ENCODE measurements around the gene IL22RA1.

Gene IL22RA1

GRCh38 chr1:24117132-24117531 is 25.8 kb downstream of the IL22RA1 start:
- DNase-seq (ENCODE audit: insufficient read length, low spot score), result no peak
- FAIRE-seq, result no peak
- no peak for TF ChIP-seq CTCF (IDR thresholded peaks at IDR 0.05; ENCODE audit: insufficient read depth, missing control alignments)

- TF ChIP-seq CTCF (IDR thresholded peaks at IDR 0.05; ENCODE audit: insufficient read depth, missing control alignments), result no peak
- FAIRE-seq, result no peak
- no peak for DNase-seq (ENCODE audit: insufficient read length, low spot score)
These were observed 28.2 kb downstream of the IL22RA1 start for GRCh38 chr1:24114753-24115152.

DNA sequence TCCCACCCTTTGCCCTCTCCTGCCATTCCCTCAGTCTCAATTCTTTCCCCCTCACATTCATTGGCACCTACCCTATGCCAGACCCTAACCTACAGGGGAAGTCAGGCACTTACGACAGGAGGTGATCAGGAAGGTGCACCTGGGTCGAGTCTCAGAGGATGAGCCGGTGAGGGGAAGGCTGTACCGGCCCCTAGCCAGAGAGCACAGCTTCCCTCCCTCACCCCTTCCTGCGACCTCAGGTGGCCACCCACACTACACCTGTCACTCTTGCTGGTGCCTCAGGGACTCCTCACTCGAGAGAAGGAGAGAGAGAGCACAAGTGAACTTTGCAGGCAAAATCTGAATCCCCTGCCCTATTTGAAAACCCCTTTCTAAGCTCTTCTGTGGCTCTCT is 29.3 kb downstream of the IL22RA1 start:
- no peak for TF ChIP-seq CTCF (IDR thresholded peaks at IDR 0.05; ENCODE audit: insufficient read depth, missing control alignments)
- FAIRE-seq (no peak), DNase-seq (ENCODE audit: insufficient read length, low spot score) (no peak)

DNA sequence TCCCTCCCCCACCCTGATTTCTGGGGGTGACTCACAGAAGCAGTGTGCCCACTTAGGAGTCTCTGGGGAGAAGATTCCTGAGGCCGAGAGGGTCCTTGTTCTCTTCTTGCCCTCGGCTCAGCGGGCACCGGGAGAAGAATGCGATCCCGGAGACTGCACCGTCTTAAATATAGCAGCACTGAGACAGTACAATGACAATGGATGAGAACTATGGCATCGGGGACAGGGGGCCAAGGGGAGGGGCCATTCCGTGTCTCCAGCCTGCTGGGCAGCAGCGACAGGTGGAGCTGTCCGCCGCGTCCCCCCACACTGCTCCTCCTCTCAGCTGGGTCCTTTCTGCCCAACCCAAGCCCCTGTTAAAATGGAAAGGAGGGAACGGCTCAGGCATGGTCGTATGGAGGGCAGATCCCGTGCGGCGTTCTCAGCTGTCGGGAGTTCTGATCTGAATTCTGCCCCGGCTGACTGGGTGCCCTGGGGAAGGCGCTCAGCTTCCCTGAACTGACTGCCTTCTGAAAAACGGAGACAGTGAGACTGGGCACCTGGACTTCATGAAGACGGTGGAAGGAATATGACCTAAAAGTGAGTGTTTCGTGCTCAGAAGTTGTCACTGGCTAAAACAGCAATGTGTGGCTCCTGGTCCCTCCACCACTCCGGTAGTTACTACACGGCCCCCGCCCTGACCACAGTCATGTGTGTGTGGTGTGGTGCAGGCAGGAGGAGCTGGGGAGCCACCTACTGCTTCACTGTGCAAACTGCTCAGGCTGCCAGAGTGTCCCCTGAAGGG is 30.8 kb downstream of the IL22RA1 start, which contains the start of gene MYOM3:
TSS of gene MYOM3 (minus strand) at position 140 of the 784 bp plus-strand sequence. CDS start 3,499 bp downstream, outside the sequence.
- no peak for DNase-seq (ENCODE audit: insufficient read length, low spot score)
- FAIRE-seq, result no peak
- TF ChIP-seq CTCF (IDR thresholded peaks at IDR 0.05; ENCODE audit: insufficient read depth, missing control alignments), result peak; percentile 47

GRCh38 chr1:24111262-24111995 is 31.5 kb downstream of the IL22RA1 start:
- no peak for DNase-seq (ENCODE audit: insufficient read length, low spot score)
- FAIRE-seq, result no peak
- no peak for TF ChIP-seq CTCF (IDR thresholded peaks at IDR 0.05; ENCODE audit: insufficient read depth, missing control alignments)

DNA sequence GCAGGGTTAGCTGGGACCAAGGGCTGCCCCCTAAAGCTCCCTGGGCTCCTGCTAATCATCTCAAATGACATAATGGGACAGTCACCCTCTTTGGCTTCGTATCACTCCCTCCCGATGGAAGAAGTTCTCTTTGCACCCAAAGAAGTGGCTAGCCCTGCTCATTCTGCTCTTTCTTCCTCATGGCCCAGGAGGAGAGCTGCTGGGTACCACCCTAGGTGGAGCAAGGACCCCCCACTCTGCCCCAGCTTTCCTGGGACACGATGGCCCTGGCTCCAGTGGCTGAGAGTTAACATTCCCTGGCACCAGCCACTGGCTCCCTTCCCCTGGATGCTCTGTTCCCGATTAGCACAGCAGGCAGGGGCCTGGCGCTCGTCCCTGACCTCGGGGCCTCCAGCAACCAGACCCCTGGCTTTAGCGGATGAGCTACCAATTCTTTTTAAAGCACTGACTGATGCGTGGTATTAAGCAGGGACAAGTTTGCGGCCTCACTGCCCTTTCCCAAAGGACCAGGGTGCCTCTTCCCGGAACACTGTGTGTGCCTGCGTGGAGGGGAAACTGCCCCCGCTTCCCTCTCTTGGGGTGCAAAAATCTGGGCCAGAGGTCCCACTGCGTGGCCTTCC is 32.2 kb downstream of the IL22RA1 start:
- TF ChIP-seq CTCF (IDR thresholded peaks at IDR 0.05; ENCODE audit: insufficient read depth, missing control alignments), result no peak
- no peak for DNase-seq (ENCODE audit: insufficient read length, low spot score)
- no peak for FAIRE-seq

All from D721Med (cell line).